Measurements from ENCODE around the gene ZKSCAN4.

GRCh38 chr6:28295326-28295725 is 43.3 kb upstream of the ZKSCAN4 start:
- TF ChIP-seq CTCF (IDR thresholded peaks at IDR 0.05; ENCODE audit: poor library complexity, severe bottlenecking) (no peak), EZH2 (IDR thresholded peaks at IDR 0.05; ENCODE audit: borderline replicate concordance, insufficient read depth, low read length, poor library complexity, severe bottlenecking) (no peak), RAD21 (conservative IDR thresholded peaks at IDR 0.05) (no peak), EP300 (conservative IDR thresholded peaks at IDR 0.05; ENCODE audit: poor library complexity, severe bottlenecking) (no peak), REST (IDR thresholded peaks at IDR 0.05; ENCODE audit: borderline replicate concordance) (no peak), POLR2AphosphoS5 (IDR thresholded peaks at IDR 0.05) (no peak), MXI1 (conservative IDR thresholded peaks at IDR 0.05; ENCODE audit: poor library complexity, severe bottlenecking) (no peak), SMC3 (conservative IDR thresholded peaks at IDR 0.05; ENCODE audit: poor library complexity) (no peak)
